Neural progenitor cell (in vitro differentiated cells): ENCODE data around the gene ACVR1.

ENCODE experiments used
- CTCF ChIP-seq: fragments of 200-600 bp; sonication (generic); IDR thresholded peaks from 2 replicates; pipeline ENCODE4 v1.5.1; 2017; ENCODE audit warnings: antibody characterized with exemption, mild to moderate bottlenecking
- EZH2 ChIP-seq: fragments of 200-600 bp; sonication (generic); IDR thresholded peaks from 2 replicates; pipeline ENCODE4 v1.6.1; 2017; ENCODE audit warnings: antibody characterized with exemption, mild to moderate bottlenecking, moderate library complexity

GRCh38 chr2:157840568-157841156, 35.5 kb downstream of the ACVR1 start:
- TF ChIP-seq CTCF = no peak
- TF ChIP-seq EZH2 = no peak
